ENCODE measurements around the gene KCNN1.

DNA sequence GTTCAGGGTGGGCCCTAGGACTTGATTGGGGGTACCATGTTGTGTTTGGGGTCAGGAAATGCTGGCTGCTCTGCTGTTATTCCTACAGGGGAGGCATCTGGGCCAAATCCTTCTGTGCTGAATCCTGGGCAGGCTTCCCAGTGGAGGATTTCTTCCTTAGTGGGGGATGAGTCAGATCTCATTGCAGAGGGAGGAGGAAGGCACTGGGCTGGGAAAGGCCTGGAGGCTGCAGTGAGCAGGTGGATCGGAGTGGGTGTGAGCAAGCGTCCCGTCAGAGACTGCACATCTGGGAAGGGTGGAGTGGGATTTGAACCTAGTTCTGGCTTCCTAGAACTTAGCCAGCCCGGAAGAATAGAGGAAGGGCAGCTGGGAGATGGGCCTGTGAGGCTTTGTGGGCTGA, 22.6 kb upstream of the KCNN1 start:
- no peak for TF ChIP-seq CTCF (IDR thresholded peaks at IDR 0.05)
- TF ChIP-seq POLR2A (IDR thresholded peaks at IDR 0.05), result no peak
